Measurements from ENCODE around the gene RS1. TPM values are rescaled to one million over a fixed set of nuclear protein-coding genes. Genes with fewer than 3 reads are reported as not detected.
A peak's percentile ranks its signal among the peaks of the same experiment; 100 is the strongest.

The RS1 gene
- total and polyA plus RNA-seq, 2 of the 4 experiments (the other 2 are of a cell fraction): not detected

DNA sequence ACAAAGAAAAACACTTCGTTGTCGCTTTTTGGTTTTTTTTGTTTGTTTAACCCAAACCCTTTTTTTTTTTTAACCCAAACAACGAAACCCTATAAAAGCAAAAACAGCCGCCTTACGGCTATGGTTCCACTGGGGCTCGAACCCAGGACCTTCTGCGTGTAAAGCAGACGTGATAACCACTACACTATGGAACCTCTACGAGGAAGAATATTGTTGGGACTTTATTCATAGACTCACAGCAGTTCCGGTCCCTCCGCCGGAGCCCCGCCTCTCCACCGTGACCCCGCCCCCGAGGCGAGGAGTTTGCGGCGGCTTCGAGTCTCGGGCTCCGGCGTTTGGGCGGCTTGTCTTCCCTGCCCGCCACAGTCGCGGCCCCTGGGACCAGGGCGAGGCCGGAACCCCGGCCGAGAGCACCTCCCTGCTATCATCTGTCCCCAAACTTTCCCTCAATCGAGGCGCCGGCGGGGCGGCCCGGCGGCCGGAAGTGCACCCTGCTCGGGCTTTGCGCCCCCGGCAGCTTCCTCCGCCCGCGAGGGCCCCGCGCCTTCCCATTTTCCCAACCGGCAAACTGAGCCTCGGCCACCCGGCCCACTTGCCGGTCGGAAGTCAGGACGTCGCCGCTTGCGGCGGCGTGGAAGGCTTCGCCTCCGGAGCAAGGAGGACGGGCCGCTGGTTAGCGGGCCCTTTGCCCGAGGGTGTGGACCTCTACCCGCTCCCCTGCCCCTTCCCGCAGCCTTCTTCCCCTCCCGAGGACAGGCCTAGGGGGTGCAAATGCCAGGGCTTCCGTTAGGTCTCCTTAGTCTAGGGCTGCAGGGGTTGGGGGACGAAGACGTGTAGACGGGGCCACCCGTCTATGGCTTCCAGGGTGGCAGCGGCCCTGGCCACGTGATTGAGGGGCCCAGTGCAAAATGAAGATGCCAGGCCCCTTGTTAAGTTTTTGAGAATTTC, 3.2 kb upstream of the RS1 start:
- POLR2A ChIA-PET (ENCODE audit: unreplicated experiment): interaction anchor here (0.6 to 0.7 kb wide), 2 partner anchors 56 to 101 kb away, joined by 3 to 5 read pairs; no protein-coding TSS in a partner anchor

More for the DNA sequence above, 3.2 kb upstream of the RS1 start:
- H3K9ac ChIP-seq (ENCODE audit: low read depth, low read length): peak overlapping the region; percentile 68
- H3K9me1 ChIP-seq (ENCODE audit: insufficient read depth, low read length): no peaks in the 10 kb centered on the region
- no peaks in the 10 kb centered on the region for H3K9me3 ChIP-seq (ENCODE audit: control insufficient read depth, insufficient read depth, low read length)
- CTCF ChIA-PET: no interaction called here
- no peak overlapping the region for H2BK120ac ChIP-seq (ENCODE audit: low read depth, low read length)
- peak; percentile 54 for DNase-seq
- no TSS peak for BruUV-seq (replicated peaks)
- WGBS, 2 experiments (ENCODE audit: extremely low coverage in 2 of 2, insufficient read length in 1 of 2): 26% methylated on average over 36 of the region's 74 CpGs; no CpG with 5 or more reads in 1 of the 2 experiments
- no peak overlapping the region for H3K23ac ChIP-seq (ENCODE audit: low read depth, low read length)
- TF ChIP-seq, protein P1, sequence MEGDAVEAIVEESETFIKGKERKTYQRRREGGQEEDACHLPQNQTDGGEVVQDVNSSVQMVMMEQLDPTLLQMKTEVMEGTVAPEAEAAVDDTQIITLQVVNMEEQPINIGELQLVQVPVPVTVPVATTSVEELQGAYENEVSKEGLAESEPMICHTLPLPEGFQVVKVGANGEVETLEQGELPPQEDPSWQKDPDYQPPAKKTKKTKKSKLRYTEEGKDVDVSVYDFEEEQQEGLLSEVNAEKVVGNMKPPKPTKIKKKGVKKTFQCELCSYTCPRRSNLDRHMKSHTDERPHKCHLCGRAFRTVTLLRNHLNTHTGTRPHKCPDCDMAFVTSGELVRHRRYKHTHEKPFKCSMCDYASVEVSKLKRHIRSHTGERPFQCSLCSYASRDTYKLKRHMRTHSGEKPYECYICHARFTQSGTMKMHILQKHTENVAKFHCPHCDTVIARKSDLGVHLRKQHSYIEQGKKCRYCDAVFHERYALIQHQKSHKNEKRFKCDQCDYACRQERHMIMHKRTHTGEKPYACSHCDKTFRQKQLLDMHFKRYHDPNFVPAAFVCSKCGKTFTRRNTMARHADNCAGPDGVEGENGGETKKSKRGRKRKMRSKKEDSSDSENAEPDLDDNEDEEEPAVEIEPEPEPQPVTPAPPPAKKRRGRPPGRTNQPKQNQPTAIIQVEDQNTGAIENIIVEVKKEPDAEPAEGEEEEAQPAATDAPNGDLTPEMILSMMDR (conservative IDR thresholded peaks at IDR 0.05; ENCODE audit: low read depth, low read length): no peak
- peak; percentile 88 for TF ChIP-seq FOS (IDR thresholded peaks at IDR 0.05; ENCODE audit: low read depth, low read length)
- TF ChIP-seq RAD21 (IDR thresholded peaks at IDR 0.05; ENCODE audit: low read length): no peak
- TF ChIP-seq, protein P2, sequence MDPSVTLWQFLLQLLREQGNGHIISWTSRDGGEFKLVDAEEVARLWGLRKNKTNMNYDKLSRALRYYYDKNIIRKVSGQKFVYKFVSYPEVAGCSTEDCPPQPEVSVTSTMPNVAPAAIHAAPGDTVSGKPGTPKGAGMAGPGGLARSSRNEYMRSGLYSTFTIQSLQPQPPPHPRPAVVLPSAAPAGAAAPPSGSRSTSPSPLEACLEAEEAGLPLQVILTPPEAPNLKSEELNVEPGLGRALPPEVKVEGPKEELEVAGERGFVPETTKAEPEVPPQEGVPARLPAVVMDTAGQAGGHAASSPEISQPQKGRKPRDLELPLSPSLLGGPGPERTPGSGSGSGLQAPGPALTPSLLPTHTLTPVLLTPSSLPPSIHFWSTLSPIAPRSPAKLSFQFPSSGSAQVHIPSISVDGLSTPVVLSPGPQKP (IDR thresholded peaks at IDR 0.05; ENCODE audit: borderline replicate concordance, low read depth, low read length): peak; percentile 71; the same call in 1 of the 2 replicates
- peak; percentile 18; the same call in 1 of the 2 replicates for TF ChIP-seq MAZ (IDR thresholded peaks at IDR 0.05; ENCODE audit: borderline replicate concordance, low read depth, low read length)
- H2BK5ac ChIP-seq (ENCODE audit: low read depth, low read length, poor library complexity, severe bottlenecking): no peak overlapping the region
- in situ Hi-C loops (cut with MboI; ENCODE audit: low sequenced_read_pairs): no loop called here
- H3K36me3 ChIP-seq (ENCODE audit: control insufficient read depth, insufficient read depth, low read length): no peaks in the 10 kb centered on the region
- H2AK9ac ChIP-seq (replicated peaks; ENCODE audit: low read depth, low read length, poor library complexity): peak overlapping the region; percentile 11
- intact Hi-C loops (cut with micrococcal nuclease): loop anchor here (2.0 to 5.0 kb wide), 2 partner anchors 212 to 250 kb away; partner anchors contain the start of gene CDKL5
- H3K27ac ChIP-seq (ENCODE audit: insufficient read depth, low read length): peak overlapping the region; percentile 48
- H3K79me1 ChIP-seq (ENCODE audit: low read depth in 1 of 2, low read length in 2 of 2): no peaks in the 10 kb centered on the region
- peak overlapping the region; percentile 37 to 87; a peak in 1 of 4 replicates for H4K8ac ChIP-seq (ENCODE audit: low read depth in 2 of 2, low read length in 2 of 2)
- no peaks in the 10 kb centered on the region for H4K20me1 ChIP-seq (ENCODE audit: insufficient read depth, low read length)
- no peak overlapping the region for H2AK5ac ChIP-seq (ENCODE audit: low read depth, low read length)
- H3K18ac ChIP-seq (ENCODE audit: low read depth, low read length): no peak overlapping the region
- H4K5ac ChIP-seq (ENCODE audit: low read depth, low read length): peak overlapping the region; percentile 30; the same call in 1 of the 2 replicates
- H2AFZ ChIP-seq (replicated peaks; ENCODE audit: low read length, poor library complexity): peak overlapping the region; percentile 88
- H3K4ac ChIP-seq (ENCODE audit: low read depth, low read length): no peak overlapping the region
- no peak overlapping the region for H3K14ac ChIP-seq (replicated peaks; ENCODE audit: low read depth, low read length)
- no peak overlapping the region for H2BK20ac ChIP-seq (ENCODE audit: low read depth, low read length)
- no peak overlapping the region for H2BK15ac ChIP-seq (ENCODE audit: low read depth, low read length)
- dilution Hi-C loops (cut with HindIII; ENCODE audit: low sequenced_read_pairs, unreplicated experiment): no loop called here
- peak overlapping the region; percentile 56 for H3K4me2 ChIP-seq (ENCODE audit: low read depth, low read length)
- no peaks in the 10 kb centered on the region for H3K4me1 ChIP-seq (ENCODE audit: control insufficient read depth, insufficient read depth, low read length)
- peak overlapping the region; percentile 70 for H3K4me3 ChIP-seq (ENCODE audit: insufficient read depth, low read depth, low read length)
- no peaks in the 10 kb centered on the region for H3K27me3 ChIP-seq (ENCODE audit: control insufficient read depth, insufficient read depth, low read length)
- H3K56ac ChIP-seq (ENCODE audit: extremely low read depth, insufficient read depth, low read length): no peak overlapping the region
- no peak overlapping the region for H4K91ac ChIP-seq (ENCODE audit: insufficient read depth, low read depth, low read length)
- ATAC-seq (ENCODE audit: low read depth): peak; percentile 90

Measured in IMR-90 (cell line).